Stimulated activated CD8-positive, alpha-beta memory T cell treated with anti-CD3 and anti-CD28 coated beads, Interleukin-15, amount 100 ng/mL, for 1 hour (primary cell): ENCODE measurements around the gene HIVEP3.

Experiments
- DNase-seq: peaks from one replicate; pipeline ENCODE4 v3.0.0-alpha.2; 2020; ENCODE audit warnings: low read depth

HIVEP3 gene

DNA sequence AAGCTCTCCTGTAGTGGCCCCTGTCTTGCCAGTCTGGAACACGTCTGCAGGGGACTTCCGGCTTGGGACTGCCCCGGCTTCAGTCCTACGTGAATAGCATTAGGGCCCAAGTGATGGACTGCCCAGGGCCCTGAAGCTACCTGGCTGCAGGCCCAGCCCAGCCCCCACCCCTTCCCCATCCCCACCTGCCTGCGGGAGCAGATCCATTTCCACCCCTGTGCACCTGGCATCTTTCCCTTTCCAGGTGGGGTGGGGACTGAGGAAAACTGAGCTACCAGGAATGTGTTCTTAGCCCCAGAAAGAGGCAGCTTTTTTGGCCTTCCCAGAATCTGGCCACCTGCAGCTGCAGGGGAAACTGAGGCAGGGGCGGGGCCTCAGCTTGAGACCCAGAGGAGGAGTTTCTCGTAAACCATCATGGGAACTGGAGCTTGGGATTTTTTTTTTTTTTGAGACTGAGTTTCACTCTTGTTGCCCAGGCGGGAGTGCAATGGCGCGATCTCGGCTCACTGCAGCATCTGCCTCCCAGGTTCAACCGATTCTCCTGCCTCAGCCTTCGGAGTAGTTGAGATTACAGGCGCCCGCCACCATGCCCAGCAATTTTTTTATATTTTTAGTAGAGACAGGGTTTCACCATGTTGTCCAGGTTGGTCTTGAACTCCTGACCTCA lies 437.5 kb downstream of the HIVEP3 start:
- no peak for DNase-seq

DNA sequence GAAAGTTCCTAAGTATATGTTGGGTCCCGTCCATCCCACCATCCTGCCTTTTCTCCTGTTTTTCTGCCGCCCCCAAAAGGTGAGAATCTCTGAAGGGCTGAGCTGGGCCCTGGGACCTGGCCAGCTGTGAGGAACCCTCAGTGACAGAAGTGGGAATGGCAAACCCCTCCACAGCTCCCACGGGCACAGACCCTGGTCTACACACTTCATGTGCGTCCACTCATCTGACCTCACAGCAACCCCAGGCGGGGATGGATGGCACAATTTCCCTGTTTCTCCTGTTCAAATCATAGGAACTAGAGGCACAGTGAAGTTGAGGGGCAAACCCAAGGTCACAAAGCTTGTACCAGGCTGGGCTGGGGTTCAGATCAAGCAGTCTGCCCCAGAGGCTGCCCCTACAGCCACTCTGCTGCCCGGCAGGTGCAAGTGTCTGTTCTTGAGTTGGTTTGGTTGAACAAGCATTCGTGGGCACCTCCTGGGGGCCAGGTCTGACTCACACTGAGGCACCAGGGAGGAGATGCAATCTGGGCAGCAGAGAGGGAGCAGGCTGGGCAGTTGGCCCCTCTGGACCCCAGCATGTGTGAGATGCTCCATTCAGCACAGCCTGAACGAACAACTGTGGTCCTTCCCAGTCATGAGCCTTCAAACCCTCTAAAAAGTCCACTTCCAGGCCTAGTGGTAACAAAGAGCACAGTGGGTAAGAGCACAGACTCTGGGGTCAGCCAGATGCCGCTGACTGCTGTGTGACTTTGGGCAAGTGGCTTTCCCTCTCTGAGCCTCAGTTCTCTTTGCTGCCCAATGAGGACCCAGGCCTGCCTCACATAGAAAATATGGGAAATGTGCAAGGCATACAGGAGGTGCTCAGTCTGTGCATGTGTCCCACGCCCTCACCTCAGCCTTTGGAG lies 438.3 kb downstream of the HIVEP3 start:
- no peak for DNase-seq

DNA sequence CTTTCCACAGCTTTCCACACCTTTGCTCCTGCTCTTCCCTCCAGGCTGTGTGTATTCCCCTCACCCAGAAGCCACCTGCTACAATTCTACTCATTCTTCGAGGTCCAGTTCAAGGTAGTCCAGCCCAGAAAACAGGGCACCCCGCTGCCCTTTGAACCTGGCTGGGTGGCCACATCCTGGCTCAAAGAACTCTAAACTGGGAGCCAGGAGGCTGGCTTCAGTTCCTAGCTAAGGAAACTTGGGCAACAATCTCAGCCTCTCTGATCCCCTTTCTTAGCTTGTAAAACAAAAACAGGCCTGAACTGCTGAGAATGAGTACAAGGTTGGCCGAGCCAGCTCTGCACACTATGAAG lies 438.9 kb downstream of the HIVEP3 start:
- no peak for DNase-seq

GRCh38 chr1:41479000-41479807 lies 439.5 kb downstream of the HIVEP3 start:
- no peak for DNase-seq

- DNase-seq = no peak
Measured at GRCh38 chr1:41478118-41478748, 440.5 kb downstream of the HIVEP3 start.

DNA sequence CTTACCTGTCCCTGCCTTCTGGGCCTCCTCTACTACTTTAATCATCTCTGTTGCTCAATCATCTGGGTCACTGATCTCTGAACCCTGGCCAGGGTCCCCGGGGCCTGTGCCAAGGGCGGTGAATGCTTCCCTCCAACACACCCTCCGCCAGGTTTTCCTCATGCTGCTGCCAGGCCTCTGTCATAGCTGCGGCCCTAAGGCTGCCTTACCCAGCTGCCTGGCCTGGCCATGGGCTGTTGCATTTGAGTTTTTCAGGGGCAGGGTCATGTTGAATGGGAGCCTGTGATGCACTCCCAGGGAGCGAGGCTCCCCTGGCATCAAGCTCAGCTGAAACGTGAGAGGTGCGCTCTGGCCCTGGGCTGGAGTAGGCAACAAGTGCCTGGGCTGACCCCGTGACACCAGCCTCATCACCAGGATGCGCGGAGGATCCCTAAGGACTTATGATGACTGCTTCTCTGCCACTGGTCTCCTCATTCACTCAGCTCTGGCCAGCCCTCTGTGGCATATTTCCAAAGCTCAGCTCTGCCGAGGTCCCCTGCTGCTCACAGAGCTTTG lies 441.8 kb downstream of the HIVEP3 start:
- no peak for DNase-seq

GRCh38 chr1:41475859-41476567 lies 442.7 kb downstream of the HIVEP3 start:
- DNase-seq = no peak

GRCh38 chr1:41475346-41475745 lies 443.4 kb downstream of the HIVEP3 start:
- no peak for DNase-seq

DNA sequence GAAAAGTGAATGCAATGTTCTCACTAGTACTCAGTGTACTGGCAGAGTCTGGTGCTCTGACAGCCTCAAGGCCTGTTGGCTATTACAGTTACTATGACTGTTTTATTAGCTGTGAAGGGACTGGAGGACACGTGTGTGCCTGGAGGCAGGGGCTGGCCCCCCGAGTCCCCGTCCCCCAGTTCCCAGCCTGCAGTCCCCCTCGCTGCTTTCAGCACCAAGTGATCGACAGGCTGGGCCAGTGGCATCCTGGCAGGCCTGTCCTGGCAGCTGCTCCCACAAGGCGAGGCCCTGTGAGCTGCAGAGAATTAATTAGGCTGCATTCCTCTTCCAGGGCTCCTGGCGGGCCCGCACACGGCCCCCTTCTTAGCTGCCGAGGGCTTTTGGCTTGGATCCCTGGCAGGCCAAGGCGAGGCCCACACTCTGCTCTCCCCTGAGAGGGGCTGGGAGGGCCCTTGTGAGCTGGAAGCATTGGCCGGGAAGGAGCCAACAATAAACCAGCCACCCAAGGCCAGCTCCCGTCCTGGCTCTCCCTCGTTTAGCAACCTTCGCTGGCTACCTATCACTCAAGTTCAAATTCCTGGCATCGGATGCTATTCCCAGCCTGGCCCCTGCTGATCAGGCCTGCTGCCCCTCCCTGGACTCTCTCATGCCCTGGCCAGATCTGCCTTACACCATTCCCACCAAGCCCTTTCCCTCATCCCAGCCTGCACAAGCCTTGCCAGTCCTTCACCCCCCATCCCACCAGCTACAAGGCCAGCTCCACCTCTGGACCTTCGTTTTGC lies 444.0 kb downstream of the HIVEP3 start:
- DNase-seq = no peak

DNA sequence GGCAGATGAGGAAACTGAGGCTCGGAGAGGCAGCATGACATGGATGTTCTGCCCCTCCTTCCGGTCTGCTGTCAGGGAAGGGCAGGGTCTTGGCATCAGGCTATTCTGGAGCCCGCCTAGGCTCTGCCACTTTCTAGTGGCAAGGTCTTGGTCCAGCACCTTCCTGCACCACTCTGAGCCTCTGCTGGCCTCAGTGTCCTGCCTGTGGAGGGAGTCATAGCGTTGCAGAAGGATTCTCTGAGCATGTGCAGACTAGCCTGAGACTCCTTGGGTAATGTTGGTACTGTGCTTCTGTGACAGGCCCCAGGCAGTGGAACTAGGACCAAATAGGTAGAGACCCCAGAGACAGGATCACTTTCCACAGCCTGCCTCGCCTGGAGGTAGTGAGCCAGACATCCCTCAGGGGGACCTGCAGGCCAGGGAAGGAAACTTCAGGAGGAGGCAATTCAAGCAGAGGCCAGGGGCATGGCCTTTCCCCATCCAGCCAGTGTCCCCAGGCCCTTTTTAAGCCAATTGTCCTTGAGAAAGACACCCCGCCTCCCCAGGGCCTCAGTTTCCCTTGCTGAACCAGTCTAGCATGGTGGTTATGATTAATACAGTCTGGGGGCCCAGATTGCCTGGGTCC lies 444.9 kb downstream of the HIVEP3 start:
- DNase-seq = no peak

DNA sequence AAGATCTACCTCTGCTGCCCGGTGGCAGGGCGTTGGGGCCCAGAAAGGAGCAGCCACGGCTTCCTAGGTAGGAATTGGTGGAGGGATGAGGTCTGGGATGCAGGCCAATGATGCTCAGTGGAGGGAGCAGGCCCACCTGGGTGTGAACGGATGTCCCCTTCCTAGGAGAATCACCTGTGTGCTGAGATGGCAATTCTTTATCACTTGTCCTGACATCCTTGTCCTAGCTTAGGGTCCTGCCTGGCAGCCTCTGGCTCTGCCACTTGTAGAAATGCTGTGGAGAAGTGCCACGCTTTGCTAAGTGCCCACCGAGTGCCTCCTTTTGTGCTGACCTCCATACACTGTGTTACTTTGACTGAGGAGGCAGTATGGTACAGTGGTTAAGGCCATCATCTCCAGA lies 447.1 kb downstream of the HIVEP3 start:
- DNase-seq = no peak

- DNase-seq = no peak
Measured at GRCh38 chr1:41469706-41470105, 449.0 kb downstream of the HIVEP3 start.

DNA sequence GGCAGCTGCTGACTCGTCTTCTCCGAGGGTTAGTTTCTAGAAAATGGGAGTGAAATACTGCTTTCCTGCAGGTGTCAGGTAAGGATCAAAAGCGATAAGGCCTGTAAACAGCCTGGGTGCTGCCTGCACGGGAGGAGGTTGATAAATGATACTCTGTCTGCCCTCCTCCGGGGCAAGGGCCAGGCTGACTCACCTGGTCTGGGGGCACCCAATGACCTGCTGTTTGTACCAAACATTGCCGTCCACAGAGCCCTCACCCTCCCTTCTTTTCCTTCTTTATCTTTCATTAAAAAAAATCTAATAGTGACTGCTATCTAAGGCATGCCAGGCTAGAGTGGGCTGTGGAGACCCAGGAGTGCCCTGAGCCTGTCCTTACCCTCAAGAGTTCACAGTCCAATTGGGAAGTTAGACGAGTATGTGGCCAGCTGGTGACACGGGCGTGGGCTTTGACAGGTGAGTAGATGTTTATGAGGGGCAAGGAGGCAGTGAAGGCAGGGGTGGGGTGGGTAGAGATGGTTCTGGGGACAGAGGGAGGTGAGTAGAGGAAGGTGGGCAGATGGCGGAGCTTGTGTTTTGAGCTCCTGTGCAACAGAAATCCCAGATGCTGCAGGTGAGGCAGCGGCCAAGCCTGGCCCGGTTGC lies 450.5 kb downstream of the HIVEP3 start:
- DNase-seq = no peak

DNA sequence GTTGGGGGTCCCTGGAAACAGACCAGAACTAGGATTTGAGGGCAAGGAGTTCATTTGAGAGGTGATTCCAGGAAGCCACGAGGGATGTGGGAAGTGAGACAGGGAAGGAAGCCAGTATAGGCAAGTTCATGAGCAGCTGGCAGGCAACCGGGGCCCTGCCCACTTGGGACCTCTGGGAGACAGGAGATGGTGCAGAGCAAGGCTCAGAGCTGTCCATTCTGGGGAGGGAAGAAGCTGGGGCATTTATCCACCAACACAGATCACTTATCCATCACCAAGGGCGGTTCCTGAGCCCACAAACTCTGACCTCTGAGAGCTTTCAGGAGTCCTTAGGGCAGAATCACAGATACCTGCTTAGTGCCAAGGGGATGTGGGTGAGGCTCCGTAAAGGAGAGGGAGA lies 451.0 kb downstream of the HIVEP3 start:
- no peak for DNase-seq

DNA sequence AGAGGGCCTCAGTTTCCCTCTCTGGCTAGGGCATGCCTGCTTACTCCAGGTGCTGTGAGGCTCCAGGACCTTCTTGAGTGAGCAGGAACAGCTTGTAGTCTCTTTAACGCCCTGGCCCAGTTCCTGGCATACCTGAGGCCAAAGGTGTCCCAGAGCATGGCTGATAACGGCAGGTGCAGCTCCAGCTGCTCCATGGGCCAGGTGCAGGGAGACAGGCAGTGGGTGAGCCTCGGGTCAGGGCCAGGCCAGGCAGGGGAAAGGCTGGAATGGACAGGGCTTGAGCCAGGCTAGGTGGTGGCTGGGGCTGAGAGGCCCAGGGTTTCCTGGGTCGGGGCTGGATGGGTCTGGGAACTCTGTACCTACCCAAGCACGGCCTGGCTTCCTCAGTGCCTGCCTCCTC lies 452.6 kb downstream of the HIVEP3 start:
- no peak for DNase-seq

DNA sequence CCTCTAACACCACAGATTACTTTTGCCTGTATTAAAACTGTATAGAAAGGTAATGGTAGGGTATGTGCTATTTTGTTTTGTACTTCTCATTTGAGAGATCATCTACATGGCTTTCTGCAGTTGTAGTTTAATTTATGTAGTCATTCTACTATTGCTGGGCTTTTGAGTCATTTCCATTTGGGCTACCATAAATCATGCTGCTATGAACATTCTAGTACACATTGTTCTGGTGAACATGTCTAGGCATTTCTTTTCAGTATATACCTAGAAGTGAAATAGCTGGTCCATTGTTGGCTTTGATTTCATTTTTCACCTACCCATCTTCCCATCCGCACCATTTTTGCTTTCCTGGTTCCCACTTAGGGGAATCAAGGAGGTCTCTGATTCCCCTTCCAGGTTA lies 453.0 kb downstream of the HIVEP3 start:
- no peak for DNase-seq

- no peak for DNase-seq
Measured at GRCh38 chr1:41464885-41465284, 453.8 kb downstream of the HIVEP3 start.

- DNase-seq = no peak
Measured at GRCh38 chr1:41463516-41463915, 455.2 kb downstream of the HIVEP3 start.

GRCh38 chr1:41462680-41463004 lies 456.1 kb downstream of the HIVEP3 start:
- DNase-seq = no peak
